Ectodermal cell (in vitro differentiated cells): ENCODE results near the gene COG2.

Source experiments
- H3K27ac ChIP-seq: 2 replicates; pipeline ENCODE4 v1.7.0; 2013; ENCODE audit warnings: mild to moderate bottlenecking, low read depth, low read length; ENCODE audit not compliant: insufficient read depth, poor library complexity, severe bottlenecking
- H3K27me3 ChIP-seq: 2 replicates; pipeline ENCODE4 v1.7.0; 2013; ENCODE audit warnings: mild to moderate bottlenecking, low read length; ENCODE audit not compliant: insufficient read depth, control insufficient read depth, poor library complexity, severe bottlenecking
- H3K36me3 ChIP-seq: one replicate; pipeline ENCODE4 v1.7.0; 2013; ENCODE audit warnings: low read length; ENCODE audit not compliant: control insufficient read depth, insufficient read depth
- H3K4me1 ChIP-seq: one replicate; pipeline ENCODE4 v1.7.0; 2013; ENCODE audit warnings: low read length; ENCODE audit not compliant: control insufficient read depth, insufficient read depth
- H3K4me3 ChIP-seq: 2 replicates; pipeline ENCODE4 v1.7.0; 2013; ENCODE audit warnings: low read depth, low read length, control low read depth; ENCODE audit not compliant: insufficient read depth
- H3K9me3 ChIP-seq: 2 replicates; pipeline ENCODE4 v1.7.0; 2013; ENCODE audit warnings: mild to moderate bottlenecking, low read length, moderate library complexity; ENCODE audit not compliant: control insufficient read depth
- WGBS, 2 experiments: methylation state at CpG; one replicate each; pipeline ENCODE4 v1.1.7; 2013; ENCODE audit warnings: missing lambda C conversion rate in 2 of 2; 5-methylcytosine and 5-hydroxymethylcytosine counted together

COG2 gene

GRCh38 chr1:230668227-230668626, 25.9 kb downstream of the COG2 start:
- H3K9me3 ChIP-seq = no peaks in the 10 kb centered on the region
- H3K4me3 ChIP-seq = no peak overlapping the region
- WGBS, 2 experiments = 94 to 97% methylated on average over 6 of the region's 6 CpGs
- H3K4me1 ChIP-seq = no peaks in the 10 kb centered on the region
- H3K27ac ChIP-seq = no peak overlapping the region
- H3K36me3 ChIP-seq = peaks cover 36% of the 10 kb centered on the region
- no peaks in the 10 kb centered on the region for H3K27me3 ChIP-seq

- no peaks in the 10 kb centered on the region for H3K9me3 ChIP-seq
- peaks cover 30% of the 10 kb centered on the region for H3K36me3 ChIP-seq
- H3K27ac ChIP-seq = no peak overlapping the region
- no peaks in the 10 kb centered on the region for H3K4me1 ChIP-seq
- WGBS, 2 experiments = 95% methylated on average over 8 of the region's 8 CpGs
- H3K4me3 ChIP-seq = no peak overlapping the region
- no peaks in the 10 kb centered on the region for H3K27me3 ChIP-seq
Observed at GRCh38 chr1:230669543-230669942, 27.3 kb downstream of the COG2 start.

DNA sequence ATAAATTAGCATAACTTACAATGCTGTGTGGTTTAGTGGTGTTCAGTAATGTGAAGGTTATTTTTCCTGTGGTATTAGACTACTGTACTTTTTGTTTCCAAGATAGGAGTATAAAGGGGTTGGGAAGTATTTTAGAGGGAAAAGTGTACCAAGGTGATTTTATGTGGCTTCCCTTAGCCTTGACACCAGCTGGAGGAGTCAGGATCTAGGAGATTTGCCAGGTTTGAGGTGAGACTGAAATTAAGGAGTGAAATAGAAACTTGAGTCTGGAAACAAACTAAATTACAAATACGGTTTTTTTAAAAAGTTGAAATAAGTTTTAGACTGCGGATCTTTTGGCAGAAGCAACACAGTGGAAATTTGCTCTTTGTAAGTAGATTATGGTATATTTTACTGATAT, 32.3 kb downstream of the COG2 start:
- H3K4me1 ChIP-seq = no peaks in the 10 kb centered on the region
- WGBS, 2 experiments = 99 to 100% methylated on average over 2 of the region's 2 CpGs
- no peak overlapping the region for H3K4me3 ChIP-seq
- peaks cover 20% of the 10 kb centered on the region for H3K36me3 ChIP-seq
- H3K27me3 ChIP-seq = no peaks in the 10 kb centered on the region
- H3K9me3 ChIP-seq = no peaks in the 10 kb centered on the region
- no peak overlapping the region for H3K27ac ChIP-seq

GRCh38 chr1:230677200-230677599, 34.9 kb downstream of the COG2 start:
- Histone ChIP-seq H3K9me3 (no peaks in the 10 kb centered on the region), H3K27ac (no peak overlapping the region), H3K27me3 (no peaks in the 10 kb centered on the region), H3K4me3 (no peak overlapping the region), H3K4me1 (no peaks in the 10 kb centered on the region), H3K36me3 (peaks cover 20% of the 10 kb centered on the region)
- 80 to 91% methylated on average over 1 of the region's 1 CpG for WGBS, 2 experiments

DNA sequence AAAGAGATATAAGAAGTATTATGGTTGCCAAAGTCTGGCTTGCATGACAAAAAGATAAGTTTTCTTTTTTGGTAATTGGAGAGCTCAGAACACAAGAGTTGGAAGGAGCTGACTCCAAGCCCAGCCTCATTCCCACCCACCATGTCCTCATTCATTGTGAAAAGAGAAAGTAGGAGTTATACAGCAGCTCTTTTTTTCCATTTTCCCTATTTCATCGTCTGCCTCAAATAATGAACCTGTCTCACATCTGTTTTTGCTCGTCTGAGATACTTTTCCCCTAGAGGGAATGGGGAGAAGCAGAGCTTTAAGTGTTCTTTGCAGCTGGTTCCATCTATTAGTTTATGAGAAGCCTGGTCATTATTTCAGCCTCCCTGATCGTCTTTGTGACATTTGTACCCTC, 36.9 kb downstream of the COG2 start:
- H3K27ac ChIP-seq = no peak overlapping the region
- H3K36me3 ChIP-seq = peaks cover 31% of the 10 kb centered on the region
- WGBS, 2 experiments = 90 to 92% methylated on average over 3 of the region's 3 CpGs

GRCh38 chr1:230679825-230680224, 37.5 kb downstream of the COG2 start:
- H3K27me3 ChIP-seq = no peaks in the 10 kb centered on the region
- peaks cover 36% of the 10 kb centered on the region for H3K36me3 ChIP-seq
- no peaks in the 10 kb centered on the region for H3K4me1 ChIP-seq
- no peak overlapping the region for H3K27ac ChIP-seq
- H3K4me3 ChIP-seq = no peak overlapping the region
- 100% methylated on average over 2 of the region's 2 CpGs for WGBS, 2 experiments
- H3K9me3 ChIP-seq = no peaks in the 10 kb centered on the region

More for the DNA sequence above, 36.9 kb downstream of the COG2 start:
- Histone ChIP-seq H3K9me3 (no peaks in the 10 kb centered on the region), H3K4me3 (no peak overlapping the region), H3K27me3 (no peaks in the 10 kb centered on the region), H3K4me1 (no peaks in the 10 kb centered on the region)

GRCh38 chr1:230680300-230681025, 38.2 kb downstream of the COG2 start:
- no peaks in the 10 kb centered on the region for H3K4me1 ChIP-seq
- H3K9me3 ChIP-seq = no peaks in the 10 kb centered on the region
- H3K27ac ChIP-seq = no peak overlapping the region
- WGBS, 2 experiments = 50 to 68% methylated on average over 2 to 4 of the region's 4 CpGs
- peaks cover 39% of the 10 kb centered on the region for H3K36me3 ChIP-seq
- H3K27me3 ChIP-seq = no peaks in the 10 kb centered on the region
- H3K4me3 ChIP-seq = no peak overlapping the region

GRCh38 chr1:230681599-230681998, 39.3 kb downstream of the COG2 start:
- Histone ChIP-seq H3K4me1 (no peaks in the 10 kb centered on the region), H3K9me3 (no peaks in the 10 kb centered on the region), H3K36me3 (peaks cover 35% of the 10 kb centered on the region), H3K27me3 (no peaks in the 10 kb centered on the region), H3K27ac (no peak overlapping the region), H3K4me3 (no peak overlapping the region)
- WGBS, 2 experiments = 91 to 94% methylated on average over 2 of the region's 2 CpGs

- Histone ChIP-seq H3K27ac (no peak overlapping the region), H3K9me3 (no peaks in the 10 kb centered on the region), H3K4me3 (no peak overlapping the region), H3K4me1 (no peaks in the 10 kb centered on the region), H3K36me3 (peaks cover 36% of the 10 kb centered on the region), H3K27me3 (no peaks in the 10 kb centered on the region)
- 87 to 97% methylated on average over 2 of the region's 3 CpGs for WGBS, 2 experiments
Observed at GRCh38 chr1:230682274-230682673, 40.0 kb downstream of the COG2 start.

GRCh38 chr1:230682882-230683610, 40.8 kb downstream of the COG2 start:
- Histone ChIP-seq H3K27me3 (no peaks in the 10 kb centered on the region), H3K9me3 (no peaks in the 10 kb centered on the region), H3K27ac (no peak overlapping the region), H3K4me1 (no peaks in the 10 kb centered on the region), H3K4me3 (no peak overlapping the region), H3K36me3 (peaks cover 33% of the 10 kb centered on the region)
- 96% methylated on average over 8 to 9 of the region's 9 CpGs for WGBS, 2 experiments
